A549 (cell line): Measurements from ENCODE around the gene SKOR1.

Experiments
- CTCF ChIP-seq: fragments of >200 bp; sonication (Bioruptor Twin); formaldehyde crosslinking; IDR thresholded peaks from 3 replicates; pipeline ENCODE4 v1.5.1; 2016
- EP300 ChIP-seq, 2 experiments: fragments of >200 bp; sonication (Bioruptor Twin); formaldehyde crosslinking; IDR thresholded peaks; 2 replicates in 1 of 2; 3 replicates in 1 of 2; pipeline ENCODE4 v1.6.1; 2016 to 2017
- MAFK ChIP-seq: fragments of 450-650 bp; IDR thresholded peaks from 2 replicates; pipeline ENCODE4 v1.6.1; 2014; ENCODE audit not compliant: partially characterized antibody
- PHF8 ChIP-seq: fragments of 200-600 bp; sonication (generic); IDR thresholded peaks from 2 replicates; pipeline ENCODE4 v1.6.1; 2016; ENCODE audit warnings: low read depth, mild to moderate bottlenecking, antibody characterized with exemption, moderate library complexity, borderline replicate concordance
- POLR2A ChIP-seq: IDR thresholded peaks from 2 replicates; pipeline ENCODE4 v1.6.1; 2012; ENCODE audit warnings: mild to moderate bottlenecking, low read length
- RNF2 ChIP-seq: fragments of 200-600 bp; sonication (generic); IDR thresholded peaks from 2 replicates; pipeline ENCODE4 v1.6.1; 2016; ENCODE audit warnings: low read depth, mild to moderate bottlenecking, antibody characterized with exemption, moderate library complexity, borderline replicate concordance

DNA sequence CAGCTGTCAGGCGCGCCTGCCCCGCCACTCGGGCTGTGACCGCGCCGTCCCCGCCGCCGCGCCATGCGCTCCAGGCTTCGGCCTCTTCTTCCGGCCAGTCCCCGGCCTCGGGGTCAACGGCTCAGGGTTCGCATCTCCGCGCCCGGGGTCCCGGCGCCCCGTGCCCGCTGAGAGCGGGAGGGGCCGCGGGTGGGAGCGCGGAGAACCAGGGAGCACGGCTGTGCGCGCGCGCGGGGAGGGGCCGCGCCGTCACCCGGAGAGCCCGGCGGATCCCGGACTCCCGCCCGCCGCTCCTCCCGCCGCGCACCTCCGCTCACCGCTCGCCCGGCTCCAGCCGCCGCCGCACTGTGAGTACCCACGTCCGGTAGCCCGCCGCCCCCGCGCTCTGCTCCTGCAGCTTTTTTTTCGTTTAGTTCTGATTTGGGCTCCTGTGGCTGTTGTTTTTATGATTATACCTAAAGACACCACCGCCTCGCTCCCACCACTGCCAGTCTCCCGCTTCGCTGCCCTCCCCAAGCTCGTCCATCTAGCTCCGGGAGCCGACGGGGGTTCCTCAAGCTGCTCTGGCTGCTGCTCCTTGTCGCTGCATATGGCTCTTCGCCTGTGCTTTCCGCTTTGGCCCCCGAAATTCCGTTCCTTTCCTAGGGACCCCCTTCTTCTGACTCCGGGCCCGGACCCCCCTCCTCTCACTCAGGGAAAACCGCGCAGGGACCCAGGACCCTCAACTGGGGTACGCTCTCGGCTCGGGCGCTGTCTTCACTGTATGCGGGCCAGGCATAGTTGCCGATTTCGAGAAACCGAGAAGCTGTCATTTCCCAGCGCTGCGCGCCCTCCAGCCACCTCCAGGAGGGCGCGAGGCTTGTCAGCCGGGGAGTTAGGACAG, 1.8 kb upstream of the SKOR1 start:
- no peak for TF ChIP-seq POLR2A
- no peak for TF ChIP-seq MAFK
- TF ChIP-seq PHF8, result no peak
- no peak for TF ChIP-seq CTCF
- TF ChIP-seq RNF2, result no peak
- no peak for TF ChIP-seq EP300 (IDR thresholded peaks at IDR 0.05)
